RWPE1 (cell line): ENCODE measurements around the gene ULBP1.
"Not testable (repeated sequence)": the region's sequence is repeated elsewhere in the genome, so short reads cannot be mapped to it uniquely, and the experiment has no call there.

ENCODE experiments used
- CTCF ChIA-PET: fragments of 350-600 bp; sonication (Branson Sonifier 250); formaldehyde crosslinking; extraction: SDS; loops from one replicate; lab custom pipeline; 2021; lab: Yijun Ruan, JAX
- POLR2A ChIA-PET: fragments of 400-600 bp; formaldehyde crosslinking; extraction: SDS; loops from one replicate; lab custom pipeline; 2020; ENCODE audit warnings: antibody characterized with exemption; ENCODE audit not compliant: low non-redundant PET; lab: Yijun Ruan, JAX
- DNase-seq: peaks from one replicate; pipeline ENCODE4 v3.0.0; 2012; ENCODE audit warnings: low spot score
- H3K27ac ChIP-seq: fragments of 450-650 bp; 2 replicates; pipeline ENCODE4 v1.5.1; 2017
- TF ChIP-seq, protein P1 (sequence below): fragments of 450-650 bp; conservative IDR thresholded peaks from 2 replicates; pipeline ENCODE4 v1.5.1; 2017; ENCODE audit warnings: low read depth, mild to moderate bottlenecking

ULBP1 gene

GRCh38 chr6:149924933-149925252 is 38.9 kb upstream of the ULBP1 start:
- no peak for DNase-seq
- POLR2A ChIA-PET, result no interaction called here
- TF ChIP-seq, protein P1, sequence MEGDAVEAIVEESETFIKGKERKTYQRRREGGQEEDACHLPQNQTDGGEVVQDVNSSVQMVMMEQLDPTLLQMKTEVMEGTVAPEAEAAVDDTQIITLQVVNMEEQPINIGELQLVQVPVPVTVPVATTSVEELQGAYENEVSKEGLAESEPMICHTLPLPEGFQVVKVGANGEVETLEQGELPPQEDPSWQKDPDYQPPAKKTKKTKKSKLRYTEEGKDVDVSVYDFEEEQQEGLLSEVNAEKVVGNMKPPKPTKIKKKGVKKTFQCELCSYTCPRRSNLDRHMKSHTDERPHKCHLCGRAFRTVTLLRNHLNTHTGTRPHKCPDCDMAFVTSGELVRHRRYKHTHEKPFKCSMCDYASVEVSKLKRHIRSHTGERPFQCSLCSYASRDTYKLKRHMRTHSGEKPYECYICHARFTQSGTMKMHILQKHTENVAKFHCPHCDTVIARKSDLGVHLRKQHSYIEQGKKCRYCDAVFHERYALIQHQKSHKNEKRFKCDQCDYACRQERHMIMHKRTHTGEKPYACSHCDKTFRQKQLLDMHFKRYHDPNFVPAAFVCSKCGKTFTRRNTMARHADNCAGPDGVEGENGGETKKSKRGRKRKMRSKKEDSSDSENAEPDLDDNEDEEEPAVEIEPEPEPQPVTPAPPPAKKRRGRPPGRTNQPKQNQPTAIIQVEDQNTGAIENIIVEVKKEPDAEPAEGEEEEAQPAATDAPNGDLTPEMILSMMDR, result no peak
- H3K27ac ChIP-seq, result peak overlapping the region; percentile 36; the same call in 1 of the 2 replicates
- CTCF ChIA-PET, result interaction anchor here (1.4 kb wide), 1 partner anchor 85 kb away, joined by 6 read pairs; no protein-coding TSS in a partner anchor

DNA sequence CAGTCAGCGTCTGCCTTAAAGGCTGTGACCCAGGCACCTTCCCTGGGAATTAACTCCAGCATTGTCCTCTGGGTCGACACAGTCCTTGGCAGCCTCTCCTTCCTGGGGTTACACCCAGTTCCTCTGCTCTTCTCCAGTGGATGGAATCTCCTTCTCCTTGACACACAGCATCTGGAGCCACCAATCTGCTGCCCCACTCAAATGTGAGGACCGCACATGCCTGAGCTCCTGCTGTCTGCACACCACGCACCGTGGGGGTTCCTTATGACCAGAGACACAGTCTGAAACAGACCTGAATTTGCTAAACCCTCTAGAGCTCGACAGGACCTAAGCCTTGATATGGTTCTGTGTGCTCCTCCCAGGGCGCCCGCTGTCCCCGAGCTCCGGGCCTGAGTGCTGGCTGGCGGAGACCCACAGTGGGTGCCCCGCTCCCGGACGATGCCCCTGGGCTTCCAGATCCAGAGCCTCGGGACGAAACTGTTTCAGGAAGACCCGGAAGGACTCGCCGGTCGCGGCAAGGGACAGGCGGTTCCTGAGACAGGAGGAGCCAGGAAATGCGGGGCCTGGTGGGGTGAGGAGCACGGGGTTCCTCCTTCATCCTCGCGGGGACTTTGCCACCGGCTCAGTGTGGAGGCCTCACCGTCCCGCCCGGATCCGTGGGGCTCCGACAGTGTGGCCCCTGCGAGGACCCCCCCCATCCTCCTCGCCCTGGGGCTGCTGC is 38.3 kb upstream of the ULBP1 start:
- ChIA-PET POLR2A (no interaction called here), CTCF (interaction anchor here (1.4 kb wide), 1 partner anchor 85 kb away, joined by 6 read pairs; no protein-coding TSS in a partner anchor)
- H3K27ac ChIP-seq, result peak overlapping the region; percentile 36
- DNase-seq, result no peak
- TF ChIP-seq, protein P1, result no peak

- peak overlapping the region; percentile 36 for H3K27ac ChIP-seq
- ChIA-PET POLR2A (no interaction called here), CTCF (interaction anchor here (0.9 kb wide), 1 partner anchor 75 kb away, joined by 3 read pairs; no protein-coding TSS in a partner anchor)
- TF ChIP-seq, protein P1, result peak; percentile 94
- peak; percentile 73 for DNase-seq
Observed at GRCh38 chr6:149925974-149926777, 37.6 kb upstream of the ULBP1 start.

GRCh38 chr6:149927025-149927424 is 36.7 kb upstream of the ULBP1 start:
- DNase-seq, POLR2A ChIA-PET, H3K27ac ChIP-seq: not testable (repeated sequence)
- CTCF ChIA-PET, result interaction anchor here (0.9 kb wide), 1 partner anchor 76 kb away, joined by 3 read pairs; no protein-coding TSS in a partner anchor

GRCh38 chr6:149929422-149929821 is 34.3 kb upstream of the ULBP1 start:
- H3K27ac ChIP-seq, result no peak overlapping the region
- ChIA-PET POLR2A (no interaction called here), CTCF (no interaction called here)
- no peak for DNase-seq
- TF ChIP-seq, protein P1, result 0 out of 2 replicates have a peak, but pooled peaks have one; percentile 13

DNA sequence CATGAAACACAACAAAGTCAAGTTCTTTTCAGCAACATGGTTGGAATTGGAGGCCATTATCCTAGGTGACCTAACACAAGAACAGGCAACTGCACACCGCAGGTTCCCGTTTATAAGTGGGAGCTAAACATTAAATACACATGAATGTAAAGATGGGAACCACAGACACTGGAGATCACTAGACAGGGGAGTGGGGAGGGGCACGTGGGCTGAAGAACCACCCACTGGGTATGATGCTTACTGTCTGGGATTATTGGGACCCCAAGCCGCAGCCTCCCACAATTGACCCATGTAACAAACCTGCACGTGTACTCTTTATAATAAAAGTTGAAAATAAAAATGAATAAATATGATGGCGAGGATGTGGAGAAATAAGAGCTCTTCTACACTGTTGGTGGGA is 32.2 kb upstream of the ULBP1 start:
- no peak for DNase-seq
- POLR2A ChIA-PET, result no interaction called here
- CTCF ChIA-PET, result no interaction called here
- TF ChIP-seq, protein P1, result no peak
- no peak overlapping the region for H3K27ac ChIP-seq
